Vagina (tissue), 2 donors: ENCODE measurements around the gene P2RY13. TPM values are rescaled to one million over a fixed set of nuclear protein-coding genes. Genes with fewer than 3 reads are reported as not detected.

Experiments
- DNase-seq, 2 donors: peaks; one replicate each; pipeline ENCODE4 v3.0.0-alpha.2; 2017; ENCODE audit errors: extremely low spot score in 2 of 2
- H3K27ac ChIP-seq: fragments of 200-600 bp; sonication (generic); one replicate; pipeline ENCODE4 v1.5.1; 2019
- H3K27me3 ChIP-seq: fragments of 200-600 bp; sonication (generic); one replicate; pipeline ENCODE4 v1.5.1; 2019
- H3K36me3 ChIP-seq, 2 donors: fragments of 200-600 bp; sonication (generic); one replicate each; pipeline ENCODE4 v1.5.1; 2017 to 2019
- H3K4me1 ChIP-seq: fragments of 200-600 bp; sonication (generic); one replicate; pipeline ENCODE4 v1.5.1; 2019
- H3K4me3 ChIP-seq, 2 donors: fragments of 200-600 bp; sonication (generic); 1 replicate in 1 of 2; 2 replicates in 1 of 2; pipeline ENCODE4 v1.5.1; 2016 to 2019
- H3K9me3 ChIP-seq: fragments of 200-600 bp; sonication (generic); one replicate; pipeline ENCODE4 v1.5.1; 2019
- CTCF ChIP-seq, 3 experiments: fragments of 450-650 bp in 2 of 3; fragments of 200-600 bp in 1 of 3; sonication (generic) in 1 of 3; IDR thresholded peaks; one replicate each; pipeline ENCODE4 v1.5.1; 2017 to 2019; ENCODE audit warnings: antibody characterized with exemption in 3 of 3, mild to moderate bottlenecking in 2 of 3, moderate library complexity in 2 of 3
- POLR2A ChIP-seq, 2 donors: fragments of 450-650 bp; IDR thresholded peaks; one replicate each; pipeline ENCODE4 v1.6.1; 2017; ENCODE audit warnings: antibody characterized with exemption in 2 of 2, mild to moderate bottlenecking in 2 of 2, moderate library complexity in 2 of 2
- POLR2AphosphoS5 ChIP-seq, 2 donors: sonication (generic); formaldehyde crosslinking; IDR thresholded peaks; one replicate each; pipeline ENCODE4 v1.9.0; 2017; ENCODE audit warnings: antibody characterized with exemption in 2 of 2, mild to moderate bottlenecking in 2 of 2, low read depth in 1 of 2; ENCODE audit not compliant: insufficient read depth in 1 of 2
- intact Hi-C: fragments of 100-400 bp; cut with DNase I; formaldehyde crosslinking; loops from one replicate; pipeline ENCODE4 v1.15.1; 2023
- total RNA-seq: library from RNA; depleted of rRNA; stranded (reverse); fragments of >200 nt; gene quantifications from one replicate; pipeline ENCODE4 v1.2.3, GENCODE V29; 2016

P2RY13 gene
- total RNA-seq, 1 donor from 2014 or later: 0.98 TPM

- Histone ChIP-seq H3K36me3 (no peaks in the 10 kb centered on the region), H3K27me3 (no peaks in the 10 kb centered on the region), H3K4me3 (no peak overlapping the region), H3K27ac (no peak overlapping the region), H3K9me3 (no peaks in the 10 kb centered on the region), H3K4me1 (peaks cover 11% of the 10 kb centered on the region)
- TF ChIP-seq CTCF (IDR thresholded peaks at IDR 0.05): no peak
- no peak for TF ChIP-seq POLR2AphosphoS5 (IDR thresholded peaks at IDR 0.05; ENCODE audit: insufficient read depth in 1 of 2, low read depth in 1 of 2)
- no peak for TF ChIP-seq POLR2A (IDR thresholded peaks at IDR 0.05)
- intact Hi-C loops: no loop called here
- no peak for DNase-seq
These were observed 6.8 kb downstream of the P2RY13 start for GRCh38 chr3:151322511-151322910.

GRCh38 chr3:151321526-151321925 is 7.8 kb downstream of the P2RY13 start:
- Histone ChIP-seq H3K9me3 (no peaks in the 10 kb centered on the region), H3K36me3 (no peaks in the 10 kb centered on the region), H3K27ac (no peak overlapping the region), H3K4me1 (peaks cover 8% of the 10 kb centered on the region), H3K4me3 (no peak overlapping the region), H3K27me3 (no peaks in the 10 kb centered on the region)
- DNase-seq: no peak
- TF ChIP-seq POLR2AphosphoS5 (IDR thresholded peaks at IDR 0.05; ENCODE audit: insufficient read depth in 1 of 2, low read depth in 1 of 2): no peak
- TF ChIP-seq POLR2A (IDR thresholded peaks at IDR 0.05): no peak
- TF ChIP-seq CTCF (IDR thresholded peaks at IDR 0.05): no peak
- intact Hi-C loops: no loop called here

GRCh38 chr3:151320131-151320530 is 9.2 kb downstream of the P2RY13 start:
- DNase-seq: no peak
- TF ChIP-seq CTCF (IDR thresholded peaks at IDR 0.05): no peak
- peak in 1 of 2 donors; percentile 41 for TF ChIP-seq POLR2AphosphoS5 (IDR thresholded peaks at IDR 0.05; ENCODE audit: insufficient read depth in 1 of 2, low read depth in 1 of 2)
- H3K27me3 ChIP-seq: no peaks in the 10 kb centered on the region
- H3K9me3 ChIP-seq: no peaks in the 10 kb centered on the region
- H3K4me3 ChIP-seq: no peak overlapping the region
- no peaks in the 10 kb centered on the region for H3K36me3 ChIP-seq
- intact Hi-C loops: no loop called here
- H3K27ac ChIP-seq: peak overlapping the region; percentile 12
- peaks cover 8% of the 10 kb centered on the region for H3K4me1 ChIP-seq

- Histone ChIP-seq H3K4me1 (peaks cover 8% of the 10 kb centered on the region), H3K27ac (peak overlapping the region; percentile 12)
These were observed 9.7 kb downstream of the P2RY13 start for GRCh38 chr3:151319628-151320027.

GRCh38 chr3:151318991-151319390 is 10.4 kb downstream of the P2RY13 start:
- H3K4me1 ChIP-seq: peaks cover 8% of the 10 kb centered on the region
- no peak overlapping the region for H3K4me3 ChIP-seq
- H3K27me3 ChIP-seq: no peaks in the 10 kb centered on the region
- peak in 1 of 2 donors; percentile 48 for TF ChIP-seq POLR2AphosphoS5 (IDR thresholded peaks at IDR 0.05; ENCODE audit: insufficient read depth in 1 of 2, low read depth in 1 of 2)
- no peak for TF ChIP-seq CTCF (IDR thresholded peaks at IDR 0.05)
- H3K36me3 ChIP-seq: no peaks in the 10 kb centered on the region
- intact Hi-C loops: no loop called here
- no peaks in the 10 kb centered on the region for H3K9me3 ChIP-seq
- no peak overlapping the region for H3K27ac ChIP-seq
- DNase-seq: no peak

More at GRCh38 chr3:151319628-151320027, 9.7 kb downstream of the P2RY13 start:
- intact Hi-C loops: no loop called here
- Histone ChIP-seq H3K27me3 (no peaks in the 10 kb centered on the region), H3K9me3 (no peaks in the 10 kb centered on the region), H3K36me3 (no peaks in the 10 kb centered on the region), H3K4me3 (no peak overlapping the region)
- no peak for TF ChIP-seq POLR2AphosphoS5 (IDR thresholded peaks at IDR 0.05; ENCODE audit: insufficient read depth in 1 of 2, low read depth in 1 of 2)
- no peak for TF ChIP-seq POLR2A (IDR thresholded peaks at IDR 0.05)
- no peak for DNase-seq
